HG02973 (cell line): ENCODE measurements around the gene CSRNP3.
"Not testable (repeated sequence)": the region's sequence is repeated elsewhere in the genome, so short reads cannot be mapped to it uniquely, and the experiment has no call there.

Experiments
- ATAC-seq: cut with Tn5 transposase; IDR thresholded peaks from one replicate; pipeline ENCODE4 v1.9.1; 2021; ENCODE audit warnings: moderate library complexity; ENCODE audit not compliant: unreplicated experiment

The CSRNP3 gene

DNA sequence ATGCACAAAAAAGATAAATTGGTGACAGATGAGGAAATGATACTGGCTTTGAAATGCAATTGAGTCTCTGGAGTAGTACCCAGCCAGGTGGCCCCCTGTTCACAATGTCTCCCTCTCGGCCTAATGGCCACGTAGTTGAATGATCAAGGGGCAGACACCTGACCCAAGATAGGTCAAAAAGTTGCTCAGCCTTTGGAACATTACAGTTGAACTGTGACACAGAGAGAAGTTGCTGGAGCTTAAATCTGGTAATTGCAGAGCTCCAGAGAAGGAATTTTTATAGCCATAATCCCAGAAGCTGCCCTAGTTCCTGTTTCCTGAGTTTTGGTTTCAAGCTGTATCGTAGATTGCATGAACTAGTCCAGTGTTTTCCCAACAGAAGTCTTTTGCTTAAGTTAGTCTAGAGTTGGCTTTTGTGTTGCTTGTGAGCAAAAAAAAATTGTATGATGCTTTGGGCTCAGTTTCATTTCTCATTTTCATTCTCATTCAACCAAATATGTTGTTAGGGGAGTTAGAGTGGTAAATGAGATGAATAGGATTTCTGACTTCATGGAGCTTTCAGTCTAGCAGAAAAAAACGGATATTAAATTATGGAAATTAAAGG is 117.9 kb downstream of the CSRNP3 start:
- ATAC-seq: peak; percentile 58

DNA sequence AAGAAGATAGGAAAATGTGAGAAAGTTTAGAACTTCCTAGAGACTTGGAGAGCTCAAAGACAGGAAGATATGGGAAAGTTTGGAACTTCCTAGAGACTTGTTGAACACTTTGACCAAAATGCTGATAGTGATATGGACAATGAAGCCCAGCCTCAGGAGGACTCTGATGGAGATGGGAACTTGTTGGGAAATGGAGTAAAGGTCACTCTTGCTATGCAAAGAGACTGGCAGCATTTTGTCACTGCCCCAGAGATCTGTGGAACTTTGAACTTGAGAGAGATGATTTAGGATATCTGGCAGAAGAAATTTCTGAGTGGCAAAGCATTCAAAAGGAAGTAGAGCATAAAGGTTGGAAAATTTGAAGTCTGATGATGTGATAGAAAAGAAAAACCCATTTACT is 121.5 kb downstream of the CSRNP3 start:
- ATAC-seq: not testable (repeated sequence)

DNA sequence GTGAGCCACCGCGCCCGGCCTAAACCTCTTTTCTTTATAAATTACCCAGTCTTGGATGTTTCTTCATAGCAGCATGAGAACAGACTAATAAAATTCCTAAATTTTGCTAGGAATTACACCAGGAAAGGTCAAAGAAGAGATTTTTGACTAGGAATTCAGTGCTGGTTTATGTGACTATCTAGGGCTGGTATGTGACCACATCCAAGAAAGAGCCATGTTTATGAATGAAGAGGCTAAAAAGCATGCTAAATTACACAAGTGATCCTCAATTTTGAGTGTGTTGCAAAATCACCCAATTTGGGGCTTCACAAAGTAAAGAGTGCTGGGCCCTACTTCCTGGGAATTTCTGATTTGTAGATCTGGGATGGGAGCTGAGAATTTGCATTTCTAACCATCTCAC is 123.6 kb downstream of the CSRNP3 start:
- no peak for ATAC-seq

DNA sequence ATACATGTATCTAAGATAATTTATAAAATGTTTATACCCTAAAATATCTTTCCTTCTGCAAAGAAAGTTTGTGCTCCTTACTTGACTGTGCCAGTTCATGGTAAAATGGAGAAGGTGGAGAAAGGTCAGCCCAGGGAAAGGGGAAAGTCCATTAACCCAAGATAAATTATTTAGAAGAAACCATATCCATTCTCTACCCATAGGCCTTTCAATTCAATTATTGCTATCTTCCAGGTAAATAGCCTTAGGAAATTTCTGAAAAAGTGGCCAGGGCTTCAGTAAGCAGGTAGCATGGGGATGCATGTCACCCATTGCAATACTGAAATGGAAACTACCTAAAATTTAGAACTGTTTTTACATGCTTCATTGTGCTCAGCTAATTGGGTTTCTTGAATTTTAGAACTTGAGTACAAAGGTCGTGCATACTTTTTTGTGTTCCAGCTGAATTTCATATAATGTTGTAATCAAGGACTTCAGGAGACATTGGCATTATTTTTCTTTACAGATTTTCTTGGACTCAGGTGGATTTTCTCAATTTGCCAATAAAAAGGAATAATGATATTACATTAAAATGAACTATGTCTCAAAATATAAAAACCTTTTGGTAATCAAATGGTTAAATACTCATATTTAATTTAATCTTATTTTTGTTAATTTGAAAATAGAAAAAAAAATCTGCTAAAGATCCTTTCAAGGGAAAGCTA is 124.9 kb downstream of the CSRNP3 start:
- no peak for ATAC-seq

DNA sequence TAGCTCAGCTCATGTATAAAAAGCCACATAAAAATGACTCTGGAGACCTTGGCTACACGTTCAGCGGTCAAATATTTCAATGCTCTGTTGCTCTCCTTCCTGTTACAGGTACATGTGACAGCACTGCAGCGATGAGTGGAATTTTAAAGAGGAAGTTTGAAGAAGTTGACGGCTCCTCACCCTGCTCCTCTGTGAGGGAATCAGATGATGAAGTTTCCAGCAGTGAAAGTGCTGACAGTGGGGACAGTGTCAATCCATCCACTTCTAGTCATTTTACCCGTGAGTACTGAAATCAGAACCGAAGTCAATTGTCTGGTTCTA is 125.4 kb downstream of the CSRNP3 start:
- peak; percentile 86 for ATAC-seq

DNA sequence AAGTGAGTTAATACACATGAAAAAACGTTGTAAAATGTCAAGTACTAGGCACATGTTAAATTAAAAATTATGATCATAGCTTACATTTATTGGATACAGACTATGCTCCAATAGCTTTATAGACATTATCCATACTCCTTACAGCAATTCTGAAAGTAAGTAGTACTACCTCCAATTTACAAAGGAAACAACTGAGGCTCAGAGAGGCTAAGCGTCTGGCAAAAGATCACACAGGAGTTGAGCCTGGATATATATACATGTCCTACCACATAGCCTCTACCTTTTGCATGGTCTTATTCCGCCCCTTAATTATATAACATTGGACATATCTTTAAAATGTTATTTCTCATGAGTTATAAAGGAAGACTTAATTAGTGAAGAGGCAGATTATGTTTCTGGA is 127.3 kb downstream of the CSRNP3 start:
- ATAC-seq: no peak

DNA sequence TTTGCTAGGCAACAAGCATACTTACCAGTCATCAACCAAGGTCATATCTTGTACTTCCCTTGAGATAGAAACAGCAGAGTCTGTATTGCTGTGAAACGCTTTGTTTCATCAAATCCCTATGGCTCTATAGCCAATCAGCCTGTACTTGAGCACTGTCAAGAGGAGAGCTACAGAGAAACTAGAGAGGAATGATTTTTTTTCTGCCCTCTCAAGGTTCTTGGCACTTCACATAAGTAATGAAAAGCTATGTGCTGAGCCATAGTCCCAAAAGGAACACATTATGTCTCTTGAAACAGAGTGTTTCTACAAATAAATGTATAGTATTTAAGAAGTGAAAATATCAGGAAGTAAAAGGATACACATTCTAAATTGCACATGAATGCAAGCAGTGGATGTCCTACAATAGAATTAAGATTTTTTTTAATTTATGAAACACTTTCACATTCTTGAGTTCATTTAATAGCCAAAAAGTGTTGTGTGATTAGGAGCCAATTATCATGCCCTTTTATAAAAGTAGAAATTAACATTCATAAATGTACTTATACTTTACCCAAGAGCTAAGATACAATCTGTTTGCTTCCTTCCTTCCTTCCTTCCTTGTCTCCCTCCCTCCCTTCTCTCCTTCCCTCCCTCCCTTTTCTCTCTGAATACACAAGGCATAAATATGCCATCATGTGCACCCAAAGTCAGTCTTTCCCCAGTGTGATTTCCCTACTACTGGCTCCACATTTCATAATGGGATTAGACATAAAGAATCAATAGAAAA is 131.8 kb downstream of the CSRNP3 start:
- no peak for ATAC-seq

DNA sequence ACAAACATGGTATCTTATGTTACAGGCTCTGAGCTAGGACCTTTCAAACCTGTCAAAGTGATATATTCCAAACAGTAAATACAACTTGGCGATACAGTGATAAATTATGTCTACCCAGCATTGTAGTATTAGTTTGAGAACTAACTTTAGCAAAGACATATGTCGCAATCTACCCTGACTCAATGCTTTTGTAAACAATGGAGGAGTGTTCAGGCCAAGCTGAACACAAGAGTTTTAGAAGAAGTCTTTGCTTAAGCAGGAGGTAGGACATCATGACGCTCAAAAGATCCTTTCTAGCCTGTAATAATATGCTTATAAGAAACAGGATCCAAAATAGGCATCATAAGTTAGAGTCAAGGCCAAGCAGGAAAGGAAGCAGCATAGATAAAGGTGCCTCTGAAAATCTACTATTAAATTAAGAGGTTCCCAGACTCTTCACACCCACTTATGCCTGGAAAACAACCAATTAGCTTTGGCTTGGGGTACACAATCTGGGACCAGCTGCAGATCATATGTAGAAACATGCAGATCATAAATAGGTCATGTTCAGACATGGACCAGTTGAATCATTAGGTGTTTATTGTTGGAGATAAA is 132.5 kb downstream of the CSRNP3 start:
- ATAC-seq: no peak

DNA sequence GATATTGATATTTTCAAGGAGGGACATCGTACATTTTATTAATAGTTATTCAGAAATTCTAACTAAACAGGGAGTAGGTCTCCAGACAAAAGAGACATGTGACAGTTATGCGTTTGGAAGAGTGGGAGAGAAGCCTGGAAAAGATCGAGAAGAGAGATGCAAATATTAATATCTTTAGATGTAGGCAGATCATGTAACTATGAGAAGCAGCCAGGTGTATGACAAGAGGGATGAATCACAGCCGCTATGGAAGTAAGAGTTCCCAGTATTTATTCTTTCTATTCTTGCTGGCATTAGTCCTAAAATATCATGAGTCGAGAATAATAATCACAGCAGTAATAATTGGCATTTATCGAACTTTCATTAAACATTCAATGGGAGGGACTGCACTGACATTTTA is 140.2 kb downstream of the CSRNP3 start:
- ATAC-seq: no peak

DNA sequence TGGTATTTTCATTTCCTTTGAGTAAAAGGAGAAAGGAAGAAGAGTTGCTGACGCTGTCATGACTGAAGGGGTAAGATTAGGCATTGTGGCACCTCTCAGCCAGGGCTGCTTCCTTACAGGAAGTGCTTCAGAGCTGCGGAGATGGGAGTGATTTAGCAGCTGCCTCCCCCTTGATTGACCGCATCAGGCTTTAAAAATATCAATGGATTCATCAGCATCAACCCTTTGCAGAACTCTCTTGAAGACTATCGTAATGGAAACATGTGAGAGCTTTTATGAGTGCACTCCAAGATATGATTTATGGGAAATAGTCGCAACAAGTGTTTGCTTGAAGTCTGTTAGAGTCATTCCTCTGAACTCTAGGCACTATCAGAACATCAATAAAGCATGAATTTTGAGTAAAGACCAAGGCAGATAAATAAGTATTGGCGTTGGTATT is 141.1 kb downstream of the CSRNP3 start:
- no peak for ATAC-seq

DNA sequence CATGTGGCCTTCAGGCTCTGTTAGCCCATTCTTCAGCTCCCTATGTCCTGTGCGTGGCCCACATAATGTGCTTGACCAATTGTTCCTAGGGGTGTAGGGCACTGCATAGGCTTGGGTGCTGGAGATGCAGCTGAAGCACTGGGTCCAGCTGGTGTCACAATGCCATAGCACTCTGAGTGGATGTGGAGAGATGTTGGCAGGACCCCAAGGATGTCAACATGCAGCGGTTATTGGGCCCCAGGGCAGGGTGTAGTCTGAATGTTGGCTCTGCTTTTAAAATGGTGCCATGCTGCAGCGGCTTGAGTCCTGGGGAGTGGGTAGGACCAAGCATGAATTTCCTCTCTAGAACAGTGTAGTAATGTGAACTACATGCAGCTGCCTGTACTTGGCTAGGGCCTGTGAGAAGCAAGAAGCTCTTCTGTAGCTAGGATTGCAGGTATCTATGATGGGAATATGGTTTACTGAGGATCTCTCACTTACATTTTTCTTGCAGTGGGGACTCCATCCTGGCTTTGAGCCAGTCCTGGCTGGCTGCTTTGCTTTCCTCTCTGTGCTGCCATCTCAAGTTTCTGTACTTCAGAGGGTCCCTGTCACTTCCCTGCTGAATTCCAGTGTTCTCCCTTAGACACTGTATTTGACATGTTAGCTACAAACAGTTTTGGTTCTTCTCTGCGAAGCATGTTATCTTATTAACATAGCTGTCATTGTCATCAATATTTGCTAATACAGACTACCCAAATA is 148.4 kb downstream of the CSRNP3 start:
- no peak for ATAC-seq

DNA sequence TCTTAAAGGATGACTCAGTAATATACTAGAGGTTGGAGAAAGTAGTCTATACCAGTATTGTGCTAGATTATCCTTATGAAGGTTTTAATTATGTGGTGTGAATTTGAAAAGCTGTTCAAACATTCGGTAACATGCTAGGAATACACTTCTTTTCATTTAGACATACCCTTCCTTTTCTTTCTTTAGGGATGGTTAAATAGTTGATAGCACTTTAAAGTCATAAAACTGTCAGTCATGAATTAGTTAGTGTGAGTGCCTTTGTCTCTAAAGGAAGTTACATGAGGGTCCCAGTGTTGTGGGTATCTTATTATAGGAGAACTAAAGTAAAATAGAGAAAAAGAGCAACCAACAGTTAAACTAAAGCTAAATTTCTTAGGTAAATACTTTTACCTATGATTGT is 149.3 kb downstream of the CSRNP3 start:
- ATAC-seq: no peak

DNA sequence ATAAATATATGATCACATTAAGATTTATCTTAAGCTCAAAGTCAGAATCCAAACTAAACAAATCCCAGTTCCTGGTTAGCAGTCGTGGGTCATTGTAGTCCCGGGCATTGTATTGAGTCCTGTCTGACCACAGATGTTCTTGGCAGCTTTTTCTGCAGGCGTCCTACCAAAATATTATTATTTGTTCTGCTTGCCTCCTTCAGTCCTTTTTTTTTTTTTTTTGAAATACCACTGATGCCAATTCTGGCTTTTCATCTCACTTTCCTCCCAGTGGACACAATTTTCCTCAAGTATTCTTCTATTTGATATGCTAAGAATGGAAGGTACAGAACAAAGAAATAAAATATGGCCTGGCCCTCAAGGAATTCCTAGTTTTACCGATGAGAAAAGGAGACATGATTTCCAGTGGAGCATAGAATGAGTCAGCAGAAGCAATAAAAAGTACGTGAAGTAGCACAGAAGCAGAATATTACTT is 151.6 kb downstream of the CSRNP3 start:
- no peak for ATAC-seq

DNA sequence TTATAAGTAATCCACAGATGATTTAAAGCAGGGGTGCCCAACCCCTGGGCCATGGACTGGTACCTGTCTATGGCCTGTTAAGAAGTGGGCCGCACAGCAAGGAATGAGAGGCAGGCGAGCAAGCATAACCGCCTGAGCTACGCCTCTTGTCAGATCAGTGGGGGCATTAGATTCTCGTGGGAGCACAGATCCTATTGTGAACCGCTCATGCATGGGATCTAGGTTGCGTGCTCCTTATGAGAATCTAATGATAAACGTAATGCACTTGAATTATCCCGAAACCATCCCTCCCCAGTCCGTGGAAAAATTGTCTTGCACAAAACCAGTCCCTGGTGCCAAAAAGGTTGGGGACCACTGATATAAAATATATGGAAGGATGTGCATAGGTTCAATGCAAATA is 153.7 kb downstream of the CSRNP3 start:
- ATAC-seq: no peak

DNA sequence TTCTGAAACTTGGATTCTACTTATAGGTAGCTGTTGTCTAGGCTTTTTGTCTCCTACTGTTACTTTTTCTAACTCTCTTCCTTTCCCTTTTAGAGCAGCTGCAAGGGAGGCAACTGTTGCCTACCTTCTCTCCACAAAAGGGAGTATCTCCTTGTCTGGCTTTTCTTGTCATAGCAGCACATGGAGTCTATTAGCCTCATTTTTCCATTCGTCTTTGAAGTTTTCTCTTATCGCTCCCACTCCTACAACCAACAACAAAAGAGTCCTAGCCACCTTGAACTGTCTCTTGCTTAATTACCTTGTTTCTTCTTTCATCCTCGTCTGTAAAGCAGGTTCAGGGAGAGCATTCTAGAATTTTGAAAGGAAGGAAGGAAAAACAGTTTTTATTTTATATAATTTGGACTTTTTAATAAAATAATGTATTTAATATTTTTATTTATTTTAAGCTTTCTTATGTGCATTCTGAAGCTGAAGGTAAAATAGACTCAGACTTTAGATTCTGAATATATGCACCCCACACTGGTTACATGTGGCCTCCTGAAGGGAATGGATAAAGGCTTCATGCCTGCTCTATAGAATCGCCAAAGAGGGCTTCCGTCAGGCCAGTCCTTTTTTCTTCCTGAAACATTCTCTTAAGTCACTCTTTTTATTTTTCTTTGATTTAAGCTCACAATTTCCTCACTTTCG is 154.4 kb downstream of the CSRNP3 start:
- no peak for ATAC-seq

DNA sequence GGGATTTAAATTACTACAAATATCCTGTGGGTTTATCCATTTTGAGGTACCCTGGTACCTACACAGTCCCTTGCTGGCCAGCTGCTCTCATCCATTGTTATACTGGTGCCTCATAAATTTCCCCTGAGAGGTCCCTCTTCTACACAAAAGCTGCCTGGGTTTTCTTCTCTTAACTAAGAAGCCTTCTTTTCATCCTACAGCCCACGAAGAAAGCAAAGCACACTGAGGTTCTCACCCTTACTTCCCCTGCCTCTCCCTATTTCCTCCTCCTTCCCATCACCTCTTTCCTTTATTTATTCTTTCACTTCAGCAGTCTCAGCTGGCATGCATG is 154.9 kb downstream of the CSRNP3 start:
- no peak for ATAC-seq

DNA sequence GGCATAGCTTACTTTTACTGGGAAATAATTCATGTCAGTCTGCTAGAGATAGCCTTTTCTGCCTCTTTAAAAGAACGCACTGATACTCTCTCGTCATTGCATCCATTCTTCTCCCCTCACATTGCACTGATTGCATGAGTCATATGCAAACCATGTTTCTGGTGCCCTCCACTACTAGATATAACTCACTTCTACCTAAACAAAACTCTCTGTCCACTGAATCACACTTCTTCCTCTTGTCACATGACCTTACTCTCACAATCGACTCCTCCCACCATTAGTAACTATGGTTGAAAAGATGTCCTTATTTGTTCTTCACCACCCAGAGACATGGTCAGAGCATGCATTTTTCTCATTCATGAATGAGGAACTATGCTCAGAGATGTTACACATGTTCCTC is 158.0 kb downstream of the CSRNP3 start:
- ATAC-seq: no peak

DNA sequence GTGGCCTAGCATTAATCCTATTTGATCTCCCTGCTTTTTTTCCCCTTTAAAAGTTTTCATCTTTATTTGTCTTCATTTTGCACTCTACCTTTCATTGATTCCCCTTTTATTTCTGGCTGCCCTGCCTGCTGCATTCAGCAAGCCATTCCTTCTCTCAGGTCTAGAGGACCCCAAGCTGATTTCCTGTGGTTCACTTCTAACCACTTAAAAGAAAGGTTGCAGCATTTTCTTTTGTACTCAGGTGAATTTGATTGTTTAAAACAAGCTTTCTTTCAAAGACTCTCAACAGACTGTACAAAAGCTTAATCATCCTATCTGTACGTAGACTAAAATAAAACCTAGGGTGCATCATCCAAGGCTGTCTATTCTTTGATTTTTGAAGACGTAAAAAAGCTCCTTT is 160.3 kb downstream of the CSRNP3 start:
- no peak for ATAC-seq

DNA sequence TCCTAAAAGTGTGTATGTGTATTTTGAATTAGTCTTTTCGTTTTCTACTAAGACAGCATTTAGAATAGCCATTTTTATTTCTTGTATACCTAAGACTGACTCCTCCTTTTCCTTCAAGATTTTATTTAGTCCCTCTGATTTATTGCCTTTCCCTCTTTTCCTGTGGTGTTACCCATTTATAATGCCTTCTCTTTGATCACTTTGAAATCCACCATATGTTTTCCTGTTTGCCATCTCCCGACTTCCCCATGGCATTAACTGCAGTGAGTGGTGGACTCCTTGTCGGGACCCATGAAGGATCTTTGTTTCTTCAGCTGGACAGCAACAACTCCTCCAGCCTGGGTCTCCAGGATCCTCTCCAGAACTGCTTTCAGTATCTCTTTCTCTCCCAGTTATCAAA is 160.7 kb downstream of the CSRNP3 start:
- ATAC-seq: no peak

DNA sequence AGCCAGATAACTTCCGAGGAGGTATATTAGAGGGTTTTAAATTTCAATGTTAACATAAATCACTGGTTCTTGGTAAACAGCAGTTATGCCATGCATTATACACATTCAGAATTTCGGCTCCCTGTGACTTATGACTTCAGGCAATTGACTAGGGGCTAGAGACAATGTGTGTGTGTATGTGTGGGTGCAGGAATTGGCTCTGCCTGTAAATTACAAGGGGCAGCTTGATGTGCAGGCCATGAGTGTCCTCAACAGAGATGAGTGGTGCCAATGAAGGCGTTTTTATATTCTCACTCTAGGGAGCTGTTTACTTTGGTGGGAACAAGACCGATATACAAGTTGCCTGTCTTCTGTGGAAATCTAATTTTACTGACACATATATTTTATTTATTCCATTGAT is 161.6 kb downstream of the CSRNP3 start:
- no peak for ATAC-seq

DNA sequence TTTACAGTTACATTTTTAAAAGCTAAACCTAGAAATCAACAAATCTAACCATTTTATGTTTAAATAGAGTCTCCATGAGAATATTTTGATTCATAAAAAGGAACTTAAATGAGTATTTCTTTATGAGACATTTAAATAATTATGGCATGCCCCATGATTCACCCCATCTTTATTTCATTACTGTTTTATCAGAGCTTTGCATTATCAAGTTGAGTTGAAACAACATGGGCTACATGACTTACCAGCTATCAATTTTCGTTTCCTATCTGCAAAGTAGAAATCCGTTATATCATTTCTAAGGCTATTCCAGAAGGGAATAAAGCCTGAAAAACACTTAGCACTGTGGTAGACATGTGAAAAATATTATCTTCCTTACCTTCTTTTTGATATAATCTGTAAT is 163.1 kb downstream of the CSRNP3 start:
- ATAC-seq: no peak
